HPDE6-E6E7 (cell line): ENCODE data around the gene LAMA4.
"Not testable (repeated sequence)": the region's sequence is repeated elsewhere in the genome, so short reads cannot be mapped to it uniquely, and the experiment has no call there.

Source experiments
- DNase-seq: peaks from one replicate; pipeline ENCODE4 v3.0.0; 2011; ENCODE audit warnings: missing footprints; ENCODE audit errors: extremely low spot score

Gene LAMA4

DNA sequence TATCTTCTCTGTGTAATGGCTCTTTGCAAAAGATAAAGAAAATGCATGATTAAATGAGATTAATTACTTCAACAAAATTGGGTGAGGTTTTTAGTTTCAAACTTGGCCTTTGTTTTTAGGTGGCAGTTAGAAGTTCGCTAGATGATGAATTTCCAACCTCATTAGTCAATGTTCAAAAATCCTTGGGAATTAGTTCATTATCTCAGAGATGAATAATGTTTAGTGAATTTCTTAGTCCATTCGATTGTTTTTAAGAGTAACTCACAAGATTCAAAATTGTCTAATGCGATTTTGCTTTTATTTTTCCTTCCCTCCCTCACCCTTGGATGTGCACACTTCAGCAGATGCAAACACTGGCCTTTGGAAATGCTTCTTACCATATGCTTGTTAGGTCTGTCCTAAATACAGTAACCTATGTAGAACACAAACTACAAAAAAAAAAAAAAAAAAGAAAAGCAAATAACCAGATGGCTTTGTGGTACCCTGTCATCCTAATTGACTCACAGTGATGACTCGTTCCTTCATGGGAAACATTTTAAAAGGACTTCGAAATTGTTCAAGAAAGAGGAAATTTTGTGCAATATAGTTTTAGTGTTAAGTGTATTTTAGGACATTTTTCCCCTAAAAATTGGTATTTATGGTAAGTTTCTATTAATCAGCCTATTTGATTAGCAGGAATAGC is 100.3 kb downstream of the LAMA4 start:
- DNase-seq, result peak; percentile 36

DNA sequence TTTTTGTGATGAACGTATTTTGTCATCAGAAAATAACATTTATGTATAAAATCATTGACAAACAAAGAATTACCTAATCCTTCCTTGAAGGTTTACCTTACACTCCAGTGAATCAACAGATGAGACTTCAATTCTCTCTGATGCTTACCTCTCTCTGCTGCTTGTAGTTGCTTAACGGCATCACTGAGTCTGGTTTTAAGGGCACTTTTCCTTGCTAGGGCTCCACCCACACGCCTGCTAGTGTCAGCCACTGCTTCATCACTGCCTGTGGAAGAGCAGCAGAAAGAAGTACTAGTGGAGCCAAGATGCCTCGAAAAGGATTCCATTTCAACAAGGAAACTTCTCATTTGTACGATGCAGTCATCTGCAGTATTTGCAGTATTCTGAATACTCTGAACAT is 104.0 kb downstream of the LAMA4 start:
- DNase-seq, result no peak

DNA sequence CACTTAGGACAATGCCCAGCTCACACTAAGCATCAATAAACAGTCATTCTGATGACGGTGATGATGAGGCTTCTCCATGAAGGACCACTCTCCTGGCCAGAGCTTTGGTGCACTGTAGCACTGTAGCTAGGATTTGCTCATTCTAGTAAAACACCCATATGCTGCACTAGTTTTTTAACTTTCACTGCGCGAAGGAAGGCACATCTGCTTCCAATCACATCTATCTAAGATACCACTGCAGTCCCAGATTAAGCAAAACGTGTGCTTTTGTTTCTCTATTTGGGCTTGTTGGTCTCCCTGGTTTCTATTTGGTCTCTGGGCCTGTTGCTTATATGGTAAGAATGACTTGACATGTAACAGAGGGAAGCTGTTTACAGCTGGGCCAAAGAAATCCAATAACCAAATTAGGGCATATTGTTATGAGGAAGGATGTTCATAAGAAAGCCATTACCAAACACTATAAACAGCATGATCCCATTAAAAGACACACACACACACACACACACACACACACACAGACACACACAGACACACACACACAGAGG is 104.6 kb downstream of the LAMA4 start:
- DNase-seq, result no peak

DNA sequence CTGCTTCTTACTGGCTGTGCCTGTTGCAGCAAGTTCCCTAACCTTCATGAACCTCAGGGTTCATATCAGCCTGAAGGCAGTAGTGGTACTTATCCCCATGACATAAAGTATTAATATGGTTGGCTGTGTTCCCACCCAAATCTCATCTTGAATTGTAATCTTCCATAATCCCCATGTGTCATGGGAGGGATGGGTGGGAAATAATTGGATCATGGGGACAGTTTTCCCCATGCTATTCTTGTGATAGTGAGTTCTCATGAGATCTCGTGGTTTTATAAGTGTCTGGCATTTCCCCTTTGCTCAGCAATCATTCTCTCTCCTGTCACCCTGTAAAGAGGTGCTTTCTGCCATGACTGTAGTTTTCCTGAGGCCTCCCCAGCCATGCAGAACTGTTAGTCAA is 105.1 kb downstream of the LAMA4 start:
- DNase-seq, result no peak

DNA sequence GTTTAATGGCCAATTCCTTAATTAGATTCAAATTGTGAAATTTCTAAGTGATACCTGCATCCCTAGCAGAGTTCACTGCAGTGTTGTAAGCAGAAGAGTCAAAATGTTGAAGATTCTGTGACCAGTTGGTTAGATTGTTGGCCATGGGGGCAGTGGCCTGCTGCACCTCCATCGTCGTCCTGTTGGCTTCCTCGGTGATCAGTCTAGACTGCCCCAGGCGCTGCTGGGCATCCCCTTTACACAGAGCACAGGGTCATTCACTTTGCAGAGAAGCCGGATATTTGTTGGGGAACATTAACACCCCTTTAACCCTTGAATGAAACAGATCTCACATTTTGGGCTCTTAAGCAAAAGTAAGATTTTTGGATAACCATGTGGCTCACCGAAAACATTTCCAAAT is 106.3 kb downstream of the LAMA4 start:
- DNase-seq, result no peak

DNA sequence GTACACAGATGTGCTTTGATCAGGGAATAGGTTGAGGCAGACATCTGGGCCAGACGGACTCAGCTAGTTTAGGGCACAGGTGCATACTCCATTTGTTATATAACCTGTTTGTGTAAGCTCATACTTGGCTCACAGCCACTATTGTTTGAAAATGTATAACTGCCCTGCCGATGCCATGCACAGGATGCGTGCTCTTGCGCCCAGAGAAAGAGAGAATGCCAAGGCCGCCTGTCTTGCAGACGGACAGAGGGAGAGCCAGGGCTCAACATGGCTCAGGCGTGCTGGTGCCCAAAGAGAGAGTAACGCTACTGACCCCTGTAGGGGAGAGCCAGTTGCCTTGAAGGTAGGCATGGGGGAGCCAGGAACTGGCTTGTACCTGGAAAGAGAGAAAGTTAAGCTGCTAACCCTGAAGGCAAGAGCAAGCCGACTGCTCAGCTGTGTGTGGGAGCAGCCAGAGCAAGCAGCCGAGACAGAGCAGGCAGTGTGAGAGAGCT is 109.2 kb downstream of the LAMA4 start:
- DNase-seq, result no peak

DNA sequence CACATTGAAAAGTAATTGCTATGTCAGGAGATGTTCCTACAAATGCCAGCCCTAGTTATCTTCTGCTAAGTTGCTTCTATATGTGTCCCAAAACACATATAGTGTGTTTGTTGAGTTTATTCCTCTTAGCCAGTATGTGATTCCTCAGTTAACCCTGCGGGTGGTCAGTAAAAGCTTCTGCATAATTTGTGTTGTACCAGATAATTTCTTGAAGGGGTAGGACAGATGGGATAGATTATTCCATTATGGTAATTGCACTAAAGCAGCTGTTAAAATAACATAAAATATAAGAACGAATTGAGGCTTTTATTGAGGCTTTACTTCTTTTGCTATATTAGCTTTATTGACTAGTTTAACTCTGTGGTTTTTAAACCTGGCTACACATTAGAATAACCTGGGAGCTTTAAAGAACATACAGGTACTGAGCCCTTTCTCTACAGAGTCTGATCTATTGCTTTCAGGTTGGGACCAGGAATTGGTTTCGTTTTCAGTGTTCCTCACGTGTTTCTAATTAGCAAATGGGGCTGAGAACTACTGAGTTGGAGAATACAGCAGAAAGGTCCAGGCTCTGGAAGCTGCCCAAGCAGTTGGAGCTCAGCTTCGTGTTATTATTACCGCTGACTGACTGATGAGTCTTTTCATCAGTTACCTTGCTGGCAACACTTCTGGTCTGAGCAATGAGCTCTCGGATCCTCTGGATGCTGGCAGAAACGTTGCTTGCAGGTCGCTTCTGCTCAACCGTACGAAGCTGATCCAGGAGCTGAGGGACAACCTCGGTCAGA is 110.0 kb downstream of the LAMA4 start:
- no peak for DNase-seq

DNA sequence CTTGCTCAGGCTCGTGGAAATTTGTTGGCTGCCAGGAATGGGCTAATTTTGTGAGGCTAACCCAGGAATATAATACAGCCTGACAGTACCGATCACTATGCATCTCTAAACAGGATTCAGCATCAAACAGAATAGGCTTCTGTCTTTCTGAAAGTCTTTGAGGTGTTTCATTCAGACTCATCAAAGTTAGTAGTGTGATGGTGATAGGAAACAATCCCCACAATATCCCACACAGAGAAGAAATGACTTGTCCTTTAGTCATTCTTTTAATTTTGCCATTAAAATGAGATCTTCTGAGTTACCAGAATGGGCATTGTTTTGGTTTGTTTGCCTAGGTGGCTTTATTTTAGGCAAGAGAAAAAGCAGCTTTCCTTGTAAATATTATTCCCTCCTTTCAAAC is 112.7 kb downstream of the LAMA4 start:
- no peak for DNase-seq

DNA sequence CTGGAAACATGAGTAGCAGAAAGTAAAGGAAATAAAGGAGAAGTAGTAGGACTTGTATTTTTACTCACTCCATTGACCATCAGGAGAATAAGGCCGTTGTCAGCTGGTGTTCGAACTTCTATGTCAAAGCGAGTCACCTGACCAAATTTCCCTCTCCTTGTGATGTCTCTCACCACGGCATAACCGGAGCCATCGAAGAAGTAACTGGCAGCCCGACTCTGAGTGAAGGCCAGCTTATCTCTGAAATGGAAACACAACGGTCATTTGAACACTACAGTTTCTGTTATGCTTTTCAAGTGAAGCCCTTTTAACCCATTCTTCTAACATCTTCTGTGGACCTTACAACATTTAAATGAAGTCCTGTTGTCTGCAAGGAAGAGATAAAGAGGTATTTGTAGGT is 115.3 kb downstream of the LAMA4 start:
- no peak for DNase-seq

DNA sequence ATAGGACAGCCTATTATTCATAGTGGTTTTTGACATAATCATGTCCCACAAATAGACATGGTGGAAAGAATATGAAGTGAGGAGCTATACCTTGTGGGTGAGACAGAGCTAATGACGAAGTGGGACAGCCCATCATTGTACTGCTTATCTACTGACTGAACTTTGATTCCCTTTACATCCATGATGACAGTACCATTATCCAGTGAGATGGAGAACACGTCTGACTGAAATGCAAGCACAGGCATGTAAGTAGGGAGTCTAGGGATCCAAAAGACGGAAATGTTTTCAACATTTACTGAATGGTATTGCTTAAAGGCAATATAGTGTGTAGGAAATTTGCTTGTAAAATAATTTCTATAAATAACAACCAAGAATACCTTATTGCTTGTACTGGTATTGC is 123.5 kb downstream of the LAMA4 start:
- DNase-seq, result peak; percentile 20

DNA sequence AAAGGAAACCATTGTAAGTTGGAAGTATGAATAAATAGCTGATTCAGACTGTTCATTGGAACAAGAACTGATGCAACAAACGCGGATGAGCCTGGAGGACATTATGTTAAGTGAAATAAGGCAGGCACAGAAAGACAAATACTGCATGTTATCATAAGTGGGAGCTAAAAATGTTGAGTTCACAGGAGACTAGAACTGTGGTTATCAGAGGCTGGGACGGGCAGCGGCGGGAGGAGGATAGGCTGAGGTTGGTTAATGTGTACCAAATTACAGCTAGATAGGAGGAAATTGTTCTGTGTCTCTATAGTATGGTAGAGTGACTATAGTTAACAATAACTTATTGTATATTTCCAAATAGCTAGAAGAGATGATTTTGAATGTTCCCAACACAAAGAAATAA is 126.2 kb downstream of the LAMA4 start:
- no peak for DNase-seq

DNA sequence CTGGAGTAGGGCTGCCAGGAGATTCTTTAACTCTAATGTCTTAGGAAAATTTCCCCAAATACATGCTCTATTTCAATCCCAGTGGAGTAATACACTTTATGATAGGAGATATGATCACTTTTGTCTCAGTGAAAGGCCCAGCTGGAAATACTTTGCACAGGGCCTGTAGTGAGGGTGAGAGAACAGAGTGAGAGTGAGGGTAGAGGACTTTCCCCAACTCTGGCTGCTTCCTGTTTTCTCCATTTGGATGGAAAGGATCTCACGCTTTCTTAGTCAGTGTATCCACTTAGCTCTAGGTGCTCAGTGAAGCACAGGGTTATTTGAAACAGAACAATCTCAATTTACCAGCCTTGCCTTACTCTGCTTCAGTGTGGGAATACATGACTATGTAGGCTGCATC is 130.4 kb downstream of the LAMA4 start:
- DNase-seq, result no peak

DNA sequence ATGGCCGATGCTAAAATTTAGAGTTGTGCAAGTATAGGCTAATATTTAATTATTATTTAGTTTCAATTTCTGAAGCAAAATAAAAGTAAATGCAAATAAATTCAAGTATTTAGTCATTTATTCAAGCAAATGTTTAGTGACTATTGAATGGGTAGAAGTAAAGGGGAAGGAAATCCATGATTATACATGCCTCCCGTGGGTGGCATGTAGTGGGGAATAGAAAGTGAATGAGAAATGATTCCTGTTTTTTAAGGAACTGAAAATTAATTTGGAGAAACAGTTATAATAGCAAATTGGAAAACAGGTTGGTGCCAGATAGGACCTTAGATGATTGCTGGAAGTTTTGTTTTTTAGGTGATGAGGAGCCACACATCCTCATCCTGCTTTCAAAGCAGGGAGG is 131.6 kb downstream of the LAMA4 start:
- DNase-seq, result no peak

DNA sequence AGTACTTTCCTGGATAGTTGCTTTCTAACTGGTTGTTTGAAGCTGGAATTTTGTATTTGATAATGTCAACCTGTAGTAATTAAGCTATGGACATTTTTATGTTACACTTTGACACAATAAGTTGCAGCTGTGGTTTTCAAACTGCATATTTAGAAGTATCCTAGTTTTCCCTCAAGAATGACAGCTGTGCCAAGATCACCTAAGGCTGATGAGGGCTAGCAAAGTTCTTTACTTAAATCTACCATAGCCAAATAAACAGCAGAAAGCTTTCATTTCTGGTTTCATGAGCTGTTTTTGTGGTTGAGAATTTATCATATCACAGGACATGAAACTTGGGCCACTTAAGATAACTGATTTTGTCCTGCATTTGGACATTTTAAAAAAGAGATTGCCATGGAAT is 136.3 kb downstream of the LAMA4 start:
- no peak for DNase-seq

DNA sequence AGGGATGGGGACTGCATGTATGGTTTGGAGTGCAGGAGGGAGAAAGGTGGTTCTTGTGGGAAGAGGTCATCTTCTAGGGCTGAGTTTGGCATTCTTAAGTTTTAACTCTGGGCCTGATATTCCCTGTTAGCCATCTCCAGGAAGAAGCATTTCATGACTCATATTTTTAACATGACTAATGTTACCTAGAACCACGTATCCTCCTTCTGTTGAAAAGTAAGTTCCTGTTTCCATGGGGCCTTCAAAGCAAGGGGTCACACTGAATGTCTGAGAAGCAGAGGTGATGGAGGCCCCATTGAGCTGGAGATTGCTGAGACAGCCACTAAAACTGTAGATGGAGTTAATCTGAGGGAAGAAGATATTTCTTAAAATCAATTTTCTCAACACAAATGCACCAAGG is 136.8 kb downstream of the LAMA4 start:
- DNase-seq, result peak; percentile 65

DNA sequence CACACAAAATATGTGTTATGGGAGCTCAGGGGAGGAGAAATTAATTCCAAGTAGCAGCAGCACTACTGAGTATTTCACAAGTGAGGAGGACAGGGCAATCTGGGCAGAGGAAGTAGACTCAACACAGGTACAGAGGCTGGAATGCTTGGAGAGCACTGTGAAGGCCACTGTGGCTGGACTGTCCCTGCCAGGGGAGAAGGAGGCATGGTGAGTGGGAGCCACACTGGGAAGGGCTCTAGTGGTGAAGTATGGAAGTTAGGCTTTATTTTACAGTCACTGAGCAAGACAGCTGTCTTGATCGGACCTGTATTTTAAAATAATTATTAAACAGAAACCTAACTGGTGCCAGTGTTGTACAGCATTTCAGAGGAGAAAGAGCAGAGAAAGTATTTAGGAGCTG is 138.1 kb downstream of the LAMA4 start:
- no peak for DNase-seq

DNA sequence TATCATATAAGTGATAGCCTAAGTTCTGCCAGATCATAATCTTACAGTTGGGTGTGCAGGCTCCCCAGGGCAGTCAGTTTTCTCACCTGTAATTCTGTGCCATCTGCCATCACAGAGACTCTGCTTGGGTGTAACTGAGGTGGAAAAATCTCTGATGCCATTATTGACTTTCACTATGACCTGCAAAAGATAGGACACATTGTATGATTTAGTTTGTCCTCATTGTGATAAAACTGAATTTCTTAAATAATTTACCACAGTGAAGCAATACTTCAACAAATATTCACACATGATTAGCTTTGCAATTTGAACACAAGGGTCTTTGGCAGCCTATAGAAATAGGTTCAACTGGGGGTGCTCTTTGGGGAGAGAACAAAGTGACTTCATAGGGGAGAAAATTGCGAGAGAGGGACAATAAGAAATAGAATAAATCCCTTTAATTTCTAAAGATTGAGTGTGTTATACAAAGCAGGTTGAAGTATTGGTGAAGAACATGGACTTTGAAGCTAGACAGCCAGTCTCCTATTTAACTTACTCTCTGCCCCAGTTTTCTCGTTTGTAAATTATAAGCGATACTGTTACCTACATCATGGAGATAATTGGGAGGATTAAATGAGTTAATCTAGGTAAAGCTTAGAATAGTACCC is 139.7 kb downstream of the LAMA4 start:
- no peak for DNase-seq

DNA sequence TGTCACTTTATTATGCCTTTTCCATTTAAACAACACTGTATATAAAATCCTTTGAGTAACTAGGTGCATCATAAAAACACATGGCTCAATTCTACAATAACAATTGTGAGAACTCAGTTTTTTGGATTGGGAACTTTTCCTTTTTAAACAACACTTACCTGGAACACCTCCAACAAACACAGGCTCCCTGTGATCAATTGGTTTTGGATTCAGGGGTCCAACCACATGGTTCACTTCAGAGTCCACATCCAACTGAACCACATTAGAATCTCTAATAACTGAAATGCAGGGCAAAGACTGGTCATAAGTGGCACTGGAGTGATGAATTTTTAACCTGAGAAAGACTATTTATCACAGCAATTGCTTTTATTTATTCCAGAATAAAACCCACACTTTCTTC is 140.4 kb downstream of the LAMA4 start:
- DNase-seq, result no peak

DNA sequence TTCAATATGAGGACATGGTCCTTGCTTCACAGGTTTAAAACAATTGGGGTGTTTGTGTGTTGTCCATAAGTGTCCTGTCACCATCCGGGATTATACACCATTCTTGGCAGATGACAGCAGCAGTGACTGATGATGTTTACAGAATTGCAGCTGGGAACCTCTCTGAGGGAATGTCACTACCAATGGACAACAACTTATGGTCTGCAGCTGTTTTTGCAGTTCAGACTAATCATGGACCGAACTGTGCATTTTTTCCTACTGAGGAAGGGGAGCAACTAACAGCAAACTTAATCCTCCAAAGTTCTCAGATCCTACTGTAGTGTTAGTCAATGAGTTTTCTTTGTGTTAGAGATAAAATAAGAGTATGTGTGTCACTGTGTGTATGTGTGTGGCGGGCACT is 140.9 kb downstream of the LAMA4 start:
- no peak for DNase-seq

DNA sequence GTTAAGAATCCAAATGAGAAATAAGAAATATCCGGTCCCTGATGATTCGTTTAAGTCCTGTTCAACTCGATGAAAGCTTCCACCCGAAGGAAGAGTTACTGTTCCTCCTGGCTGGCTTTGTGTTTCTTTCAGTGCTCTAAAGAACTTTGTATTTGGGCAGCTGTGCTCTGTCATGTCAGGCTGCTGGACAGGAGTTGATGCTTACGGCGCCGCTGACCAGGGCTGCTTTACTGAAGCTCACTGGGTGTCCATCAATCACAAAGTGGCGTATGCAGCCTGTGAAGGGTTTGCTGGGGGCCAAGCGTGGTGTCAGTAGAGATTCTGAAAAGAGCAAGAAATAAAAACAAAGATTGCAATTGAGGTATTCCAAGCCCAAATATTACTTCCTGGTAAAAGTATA is 145.1 kb downstream of the LAMA4 start:
- DNase-seq, result no peak

DNA sequence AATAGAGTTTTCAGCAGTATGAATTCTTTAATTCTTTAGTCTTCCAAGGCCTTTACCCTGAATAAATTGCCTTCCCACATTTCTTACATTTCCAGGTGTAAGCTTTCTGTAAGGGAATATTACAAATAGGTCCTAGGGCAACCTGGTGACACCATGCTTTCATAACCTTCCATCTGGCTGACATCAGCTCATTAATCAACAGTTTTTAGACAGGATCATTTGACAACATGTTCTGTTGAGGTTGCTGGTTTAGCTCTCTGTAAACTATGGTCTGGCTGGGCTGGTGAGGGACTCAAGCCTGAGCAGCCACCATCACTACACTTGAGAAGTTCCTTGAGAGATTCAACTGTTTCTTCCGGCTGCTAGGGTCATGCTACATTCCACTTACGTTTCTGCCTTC is 147.8 kb downstream of the LAMA4 start:
- no peak for DNase-seq

DNA sequence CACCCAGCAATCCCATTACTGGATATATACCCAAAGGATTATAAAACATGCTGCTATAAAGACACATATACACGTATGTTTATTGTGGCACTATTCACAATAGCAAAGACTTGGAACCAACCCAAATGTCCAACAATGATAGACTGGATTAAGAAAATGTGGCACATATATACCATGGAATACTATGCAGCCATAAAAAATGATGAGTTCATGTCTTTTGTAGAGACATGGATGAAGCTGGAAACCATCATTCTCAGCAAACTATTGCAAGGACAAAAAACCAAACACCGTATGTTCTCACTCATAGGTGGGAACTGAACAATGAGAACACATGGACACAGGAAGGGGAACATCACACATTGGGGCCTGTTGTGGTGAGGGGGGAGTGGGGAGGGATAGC is 148.3 kb downstream of the LAMA4 start:
- not testable (repeated sequence) for DNase-seq

DNA sequence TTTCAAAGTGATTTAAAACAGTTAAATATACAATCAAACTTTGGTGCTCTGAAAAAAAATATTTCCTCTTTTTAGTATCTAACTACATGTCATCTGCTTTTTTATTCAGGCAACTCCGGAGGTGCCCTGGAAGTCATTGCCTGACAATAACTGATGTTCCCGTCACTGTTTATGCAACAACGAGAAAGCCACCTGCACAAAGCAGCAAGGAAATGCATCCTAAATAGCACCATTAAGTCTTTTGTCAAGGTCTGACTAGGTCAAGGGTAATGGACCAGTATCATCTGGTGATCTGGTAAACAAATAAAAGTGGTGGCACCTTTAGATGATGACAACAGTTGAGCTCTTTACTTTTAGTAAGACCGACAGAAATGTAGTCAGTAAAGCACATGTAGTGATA is 153.8 kb downstream of the LAMA4 start:
- no peak for DNase-seq
